Activated CD4-positive, alpha-beta T cell treated with anti-CD3 and anti-CD28 coated beads for 4 hours (primary cell): ENCODE results near the gene NONO.
A peak's percentile ranks its signal among the peaks of the same experiment; 100 is the strongest.
"Not testable (repeated sequence)": the region's sequence is repeated elsewhere in the genome, so short reads cannot be mapped to it uniquely, and the experiment has no call there.

Experiments
- DNase-seq, 2 donors: peaks; one replicate each; pipeline ENCODE4 v3.0.0-alpha.2; 2020

The NONO gene, protein sequence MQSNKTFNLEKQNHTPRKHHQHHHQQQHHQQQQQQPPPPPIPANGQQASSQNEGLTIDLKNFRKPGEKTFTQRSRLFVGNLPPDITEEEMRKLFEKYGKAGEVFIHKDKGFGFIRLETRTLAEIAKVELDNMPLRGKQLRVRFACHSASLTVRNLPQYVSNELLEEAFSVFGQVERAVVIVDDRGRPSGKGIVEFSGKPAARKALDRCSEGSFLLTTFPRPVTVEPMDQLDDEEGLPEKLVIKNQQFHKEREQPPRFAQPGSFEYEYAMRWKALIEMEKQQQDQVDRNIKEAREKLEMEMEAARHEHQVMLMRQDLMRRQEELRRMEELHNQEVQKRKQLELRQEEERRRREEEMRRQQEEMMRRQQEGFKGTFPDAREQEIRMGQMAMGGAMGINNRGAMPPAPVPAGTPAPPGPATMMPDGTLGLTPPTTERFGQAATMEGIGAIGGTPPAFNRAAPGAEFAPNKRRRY

DNA sequence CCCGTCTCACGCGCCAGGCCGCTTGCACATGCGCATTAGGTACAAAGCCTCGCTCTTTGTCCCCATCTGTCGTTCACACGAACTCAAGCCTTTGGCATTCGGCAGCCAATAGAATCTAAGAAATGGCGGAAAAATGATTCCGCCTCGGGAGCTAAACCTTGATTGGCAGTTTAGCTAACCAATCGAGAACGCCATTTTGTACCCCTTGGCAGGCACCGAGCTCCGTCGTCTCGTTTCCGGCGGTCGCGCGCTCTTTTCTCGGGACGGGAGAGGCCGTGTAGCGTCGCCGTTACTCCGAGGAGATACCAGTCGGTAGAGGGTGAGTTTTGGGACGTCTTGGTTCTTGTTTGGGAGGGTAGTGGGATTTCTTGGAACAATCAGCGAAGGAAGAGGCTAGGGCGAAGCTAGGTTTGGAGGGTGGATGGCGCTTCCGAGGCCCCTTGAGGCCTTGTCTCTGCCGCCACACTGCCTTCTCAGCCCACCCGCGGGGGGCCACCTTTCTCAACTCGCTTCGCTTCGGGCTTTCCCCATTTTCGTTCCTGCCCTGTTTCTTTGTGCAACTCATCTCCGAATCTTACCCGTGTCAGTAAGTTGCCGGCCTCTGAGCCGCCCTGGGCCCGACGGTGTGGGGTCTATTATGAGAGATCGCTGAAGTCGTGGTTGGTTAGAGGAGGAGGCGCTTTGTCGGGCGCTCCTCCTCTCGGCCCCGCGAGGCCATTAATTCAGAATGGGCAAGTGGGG, at the start of gene NONO:
Gene NONO, plus strand, starts transcription at position 233 of the 741 bp plus-strand sequence. CDS start 7,003 bp downstream, outside the sequence.
- peak; percentile 80 to 84 for DNase-seq

DNA sequence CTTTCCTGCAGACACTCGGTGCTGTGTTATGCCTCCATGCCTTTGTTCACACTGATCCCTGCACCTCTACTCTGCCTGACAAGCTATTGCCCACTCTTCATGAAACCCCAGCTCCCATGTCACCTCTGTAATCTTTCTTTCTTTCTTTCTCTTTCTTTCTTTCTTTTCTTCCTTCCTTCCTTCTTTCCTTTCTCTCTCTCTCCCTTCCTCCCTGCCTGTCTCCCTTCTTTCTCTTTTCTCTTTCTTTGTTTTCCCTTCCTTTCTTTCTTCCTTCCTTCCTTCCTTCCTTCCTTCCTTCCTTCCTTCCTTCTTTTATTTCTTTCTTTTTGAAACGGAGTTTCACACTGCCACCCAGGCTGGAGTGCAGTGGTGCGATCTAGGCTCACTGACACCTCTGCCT, 48.0 kb upstream of the NONO start:
- DNase-seq, result no peak

DNA sequence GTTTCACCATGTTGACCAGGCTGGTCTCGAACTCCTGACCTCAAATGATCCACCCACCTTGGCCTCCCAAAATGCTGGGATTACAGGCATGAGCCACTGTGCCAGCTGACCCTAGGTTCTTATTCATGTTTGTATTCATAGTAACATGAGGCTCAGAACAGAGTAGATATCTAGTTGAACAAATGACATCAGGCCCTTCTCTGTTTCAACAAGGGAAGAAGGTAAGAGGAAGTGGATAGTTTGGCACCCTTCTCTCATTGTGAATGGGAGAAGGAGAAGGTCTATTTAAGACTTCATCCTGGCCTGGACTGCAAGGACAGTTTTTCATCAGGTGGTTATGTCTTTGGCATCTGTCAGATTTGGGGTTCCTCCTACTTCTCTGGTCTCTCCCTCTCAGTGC, 46.6 kb upstream of the NONO start:
- no peak for DNase-seq

DNA sequence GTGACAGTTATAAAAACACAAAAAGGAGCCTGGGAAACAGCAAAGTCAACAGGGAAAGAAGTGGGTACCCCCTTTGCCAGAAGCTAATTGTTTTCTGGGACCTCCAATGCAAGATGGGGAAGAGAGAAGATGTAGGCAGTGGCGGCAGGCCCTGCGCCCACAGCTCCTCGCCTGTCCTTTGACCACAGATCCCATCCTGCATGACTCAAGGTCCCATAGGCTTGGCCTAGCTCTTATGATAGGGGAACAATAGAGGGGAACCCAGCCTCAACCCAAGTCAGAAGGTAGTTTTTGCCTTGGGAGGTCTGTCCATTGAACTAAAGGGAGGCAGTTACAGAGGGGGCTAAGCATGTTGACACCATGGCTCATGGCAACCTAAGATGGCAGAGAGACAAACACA, 43.7 kb upstream of the NONO start:
- DNase-seq, result no peak

DNA sequence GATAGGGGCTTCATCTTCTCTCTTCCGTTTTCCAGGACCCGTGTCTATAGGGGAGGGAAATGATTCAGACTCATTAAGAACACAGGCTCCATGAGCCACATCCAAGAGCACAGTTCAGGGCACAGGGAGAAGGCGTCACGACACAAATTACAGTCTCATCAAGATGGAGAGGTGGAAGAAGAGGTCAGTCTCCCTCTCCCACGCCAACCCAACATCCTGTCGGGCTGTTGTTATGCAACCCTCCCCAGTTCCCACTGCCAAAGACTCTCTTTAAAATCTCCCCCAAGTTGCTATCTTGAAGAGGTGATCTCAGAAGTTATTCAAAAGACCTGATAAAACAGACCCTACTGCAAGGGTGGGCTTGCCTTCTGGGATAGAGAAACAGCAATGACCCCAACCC, 42.1 kb upstream of the NONO start:
- no peak for DNase-seq

DNA sequence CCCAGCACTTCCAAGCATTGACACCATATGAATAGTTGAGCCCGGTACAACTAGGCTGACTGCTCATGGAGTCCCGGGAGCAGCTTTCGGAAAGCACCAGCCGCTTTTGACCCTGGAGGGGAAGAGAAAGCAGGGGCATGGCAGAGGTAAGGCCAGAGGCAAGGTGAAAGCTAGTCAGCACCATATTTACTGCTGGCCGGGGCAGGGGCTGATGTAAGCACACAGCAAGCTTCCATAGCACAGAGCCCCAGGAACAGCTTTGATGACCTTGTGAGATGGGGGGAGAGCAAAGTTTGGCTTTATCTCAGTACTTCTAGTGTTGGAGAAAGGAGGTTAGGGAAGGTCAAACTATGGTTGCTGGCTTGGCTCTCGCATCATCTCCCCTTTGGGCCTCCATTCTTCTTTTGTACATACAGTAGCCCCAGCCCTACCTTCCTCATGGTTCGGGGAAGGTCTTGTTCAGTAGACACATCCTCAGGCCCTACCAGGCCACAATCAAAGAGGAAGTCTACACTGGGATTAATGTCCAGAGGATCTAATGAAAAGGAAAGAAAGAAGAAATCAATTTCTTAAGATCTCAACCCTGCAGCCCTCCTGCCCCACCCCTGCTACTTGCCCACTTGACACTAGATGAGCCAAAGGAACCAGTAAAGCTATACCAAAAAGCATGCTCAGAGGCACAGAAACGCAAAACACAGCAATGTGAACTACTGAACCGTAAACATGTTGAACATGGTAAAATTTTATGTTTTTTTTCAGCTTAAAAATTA, 38.9 kb upstream of the NONO start:
- no peak for DNase-seq

DNA sequence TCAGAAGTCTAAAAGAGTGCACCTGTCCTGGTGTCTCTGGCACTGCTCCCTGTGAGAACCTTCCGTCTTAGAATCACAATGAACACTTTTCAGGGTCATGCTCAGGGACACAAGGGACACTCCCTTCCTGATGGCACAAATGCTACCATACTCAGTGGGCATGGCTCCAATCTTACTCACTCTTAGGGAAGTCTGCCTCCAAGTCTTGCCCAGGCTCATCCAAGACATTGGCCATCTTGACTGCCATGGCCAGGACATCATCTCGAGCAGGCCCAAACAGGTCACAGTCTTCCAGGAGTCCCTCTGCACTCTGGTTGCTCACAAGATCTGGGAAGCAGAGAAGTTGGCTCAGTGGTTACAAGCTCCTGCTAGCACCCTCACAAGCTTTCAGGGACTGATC, 38.3 kb upstream of the NONO start:
- no peak for DNase-seq

DNA sequence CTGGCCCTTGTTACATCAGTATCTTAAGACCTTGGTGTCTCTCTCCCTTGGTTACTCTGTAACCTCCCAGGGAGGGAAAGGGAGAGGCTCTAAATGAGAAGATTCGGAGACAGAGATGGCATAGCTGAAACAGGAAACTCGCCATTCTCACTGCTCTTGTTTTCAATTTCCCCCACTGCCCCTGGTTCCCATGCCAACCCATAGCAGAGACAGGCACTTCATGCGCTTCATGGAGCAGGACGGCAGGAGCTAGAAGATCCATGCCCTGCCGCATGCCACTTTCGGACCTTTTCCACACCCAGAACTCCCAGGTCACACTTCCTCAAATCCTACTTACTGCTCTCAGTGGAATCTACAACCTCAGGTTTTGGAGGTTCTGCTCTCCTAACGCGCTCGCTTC, 32.6 kb upstream of the NONO start:
- no peak for DNase-seq

DNA sequence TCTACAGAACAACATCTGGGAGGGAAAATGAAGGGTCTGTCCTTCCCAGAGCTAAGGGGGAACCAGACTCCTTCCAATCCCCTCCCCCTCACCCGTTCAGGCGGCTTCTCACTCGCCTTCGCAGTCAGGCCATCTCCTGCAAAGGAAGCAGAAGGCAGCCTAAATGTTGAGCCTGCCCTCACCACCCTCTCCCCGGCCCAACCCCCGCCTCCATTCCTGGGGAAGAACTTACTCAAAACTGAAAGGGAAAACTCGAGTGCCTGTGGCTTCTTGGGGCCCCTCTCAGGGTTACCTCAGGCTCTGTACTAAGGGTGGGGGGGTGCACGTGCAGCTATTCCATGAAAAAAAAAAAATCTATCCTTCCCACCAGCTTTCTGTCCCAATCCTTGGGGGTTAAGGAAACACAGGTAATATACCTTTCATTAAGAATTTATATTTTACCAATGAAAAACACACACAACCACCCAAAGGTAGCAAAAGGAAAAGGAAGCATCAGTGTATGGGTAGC, 31.9 kb upstream of the NONO start:
- no peak for DNase-seq

DNA sequence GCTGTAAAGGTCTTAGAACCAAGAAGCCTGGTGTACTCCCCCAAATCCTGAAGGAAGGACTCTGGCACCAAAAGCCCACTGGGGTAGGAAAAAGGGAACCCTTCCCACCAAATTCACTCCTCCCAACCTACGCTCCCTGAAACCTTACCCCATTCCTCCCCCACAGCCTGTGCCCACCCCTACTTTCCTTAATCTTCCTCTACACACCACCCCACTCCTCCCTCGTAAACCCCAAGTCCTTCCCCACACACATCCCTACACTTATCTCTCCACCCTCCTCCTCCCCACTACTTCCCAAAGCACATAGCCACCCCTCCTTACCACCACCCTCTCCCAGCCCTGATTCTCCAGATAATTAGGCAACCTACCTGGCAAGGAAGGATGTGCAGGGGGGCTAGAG, 31.2 kb upstream of the NONO start:
- no peak for DNase-seq

DNA sequence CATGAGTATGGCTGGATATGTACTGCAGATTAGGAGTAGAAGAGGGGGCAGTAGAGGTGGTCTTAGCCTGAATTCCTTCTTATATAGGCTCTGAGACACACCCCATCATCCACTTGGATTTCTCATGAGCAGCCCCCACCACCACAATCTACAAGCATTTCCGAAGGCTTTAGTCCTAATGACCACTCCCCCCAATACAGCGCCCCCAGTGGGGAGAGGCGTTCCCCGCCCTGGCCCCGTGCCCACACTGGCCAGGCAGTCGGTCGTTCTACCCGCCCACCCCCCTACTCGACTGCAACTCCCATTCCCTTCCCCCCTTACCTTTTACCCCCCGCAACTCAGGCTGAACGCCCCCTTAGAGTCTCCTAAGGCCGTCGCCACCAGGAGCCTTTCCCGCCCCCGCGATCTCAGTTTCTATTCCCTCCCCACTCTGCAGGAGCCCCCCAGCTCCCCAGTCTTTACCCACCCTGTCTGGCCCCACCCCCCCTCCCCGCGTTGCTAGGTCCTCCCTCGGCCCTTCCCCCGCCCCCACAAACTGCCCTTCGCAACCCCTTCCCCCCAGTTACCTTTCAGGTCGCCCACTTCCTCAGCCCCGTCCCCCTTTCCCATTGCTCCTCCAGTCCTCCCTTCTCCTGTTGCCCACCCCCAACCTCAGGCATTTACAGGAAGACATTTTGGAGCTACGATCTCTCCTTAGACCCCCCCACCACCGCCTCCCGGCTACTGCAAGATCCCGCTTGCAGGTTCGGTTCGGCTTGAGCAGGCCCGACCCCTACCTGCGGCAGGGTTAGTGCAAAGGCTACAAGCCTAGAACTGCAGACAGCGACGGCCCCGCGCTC, 30.0 kb upstream of the NONO start:
- DNase-seq, result peak; percentile 9 to 15

DNA sequence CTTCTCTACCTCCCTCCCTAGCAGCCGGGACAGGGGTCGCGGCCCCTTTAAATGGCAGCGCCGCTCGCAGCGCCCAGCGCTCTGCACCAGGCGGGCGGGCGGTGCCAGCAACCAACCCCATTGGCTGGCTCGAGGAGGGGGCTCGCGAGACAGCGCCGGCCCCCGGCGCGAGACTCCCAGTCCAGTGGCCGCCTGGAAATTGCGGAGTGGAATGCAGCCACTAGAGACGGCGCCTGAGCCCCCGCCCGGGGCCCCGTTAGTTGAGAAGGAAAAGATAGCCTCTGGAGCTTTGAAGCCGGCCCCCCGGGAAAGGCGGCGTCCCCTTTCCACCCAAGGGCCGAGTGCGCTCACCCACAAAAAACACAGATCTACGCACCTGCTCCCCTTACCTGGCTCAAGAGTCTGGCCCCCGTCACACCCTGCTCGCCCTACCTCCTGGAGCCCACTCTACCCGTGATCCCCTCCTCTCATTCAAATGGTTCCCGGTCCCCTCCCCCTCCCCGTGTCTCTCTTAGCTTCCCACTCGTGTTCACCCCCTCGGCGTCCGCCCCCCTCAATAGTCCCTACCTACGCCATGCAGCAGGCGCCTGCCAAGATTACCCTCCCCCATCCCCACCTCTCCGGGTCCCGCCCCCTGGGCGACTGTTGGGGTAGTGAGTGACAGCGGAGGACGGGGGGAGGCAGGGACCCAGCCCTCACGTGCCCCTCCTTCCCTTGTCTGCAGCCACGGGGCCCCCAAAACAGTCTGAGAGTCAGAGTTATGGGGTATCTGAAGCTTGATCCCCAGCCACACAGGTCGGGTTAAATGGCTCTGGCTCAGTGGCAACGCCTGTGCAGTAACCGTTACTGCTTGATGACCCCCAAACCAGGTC, 29.1 kb upstream of the NONO start, which contains the start of gene ZMYM3:
Gene ZMYM3, minus strand, starts transcription at position 49 of the 872 bp plus-strand sequence. CDS start 885 bp downstream, outside the sequence.
- DNase-seq, result peak; percentile 63 to 67

DNA sequence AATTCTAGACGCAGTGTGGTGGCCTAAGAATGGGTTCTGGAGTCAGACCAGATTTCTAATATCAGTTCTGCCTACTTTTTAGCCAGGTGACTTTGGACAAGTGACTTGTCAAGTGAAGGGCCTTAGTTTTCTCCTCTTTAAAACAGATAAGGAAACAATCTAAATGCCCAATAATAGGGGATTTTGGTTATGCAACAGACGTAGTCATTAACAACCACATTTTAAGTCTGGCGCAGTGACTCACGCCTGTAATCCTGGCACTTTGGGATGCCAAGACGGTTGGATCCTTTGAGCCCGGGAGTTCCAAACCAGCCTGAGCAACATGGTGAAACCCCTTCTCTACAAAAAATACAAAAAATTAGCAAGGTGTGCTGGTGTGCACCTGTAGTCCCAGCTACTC, 27.4 kb upstream of the NONO start:
- no peak for DNase-seq

DNA sequence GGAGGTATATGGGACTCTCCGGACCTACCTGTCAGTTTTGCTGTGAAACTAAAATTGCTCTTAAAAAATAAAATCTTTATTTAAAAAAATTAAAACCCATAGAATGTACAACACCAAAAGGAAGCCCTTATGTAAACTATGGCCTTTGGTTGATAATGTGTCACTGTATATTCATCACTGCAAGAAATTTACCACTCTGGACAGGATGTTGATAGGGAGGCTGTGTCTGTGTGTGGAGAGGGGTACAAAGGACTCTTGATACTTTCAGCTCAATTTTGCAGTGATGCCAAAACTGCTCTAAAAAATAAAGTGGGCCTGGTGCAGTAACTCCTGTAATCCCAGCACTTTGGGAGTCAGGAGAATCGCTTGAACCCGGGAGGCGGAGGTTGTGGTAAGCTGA, 26.6 kb upstream of the NONO start:
- no peak for DNase-seq

DNA sequence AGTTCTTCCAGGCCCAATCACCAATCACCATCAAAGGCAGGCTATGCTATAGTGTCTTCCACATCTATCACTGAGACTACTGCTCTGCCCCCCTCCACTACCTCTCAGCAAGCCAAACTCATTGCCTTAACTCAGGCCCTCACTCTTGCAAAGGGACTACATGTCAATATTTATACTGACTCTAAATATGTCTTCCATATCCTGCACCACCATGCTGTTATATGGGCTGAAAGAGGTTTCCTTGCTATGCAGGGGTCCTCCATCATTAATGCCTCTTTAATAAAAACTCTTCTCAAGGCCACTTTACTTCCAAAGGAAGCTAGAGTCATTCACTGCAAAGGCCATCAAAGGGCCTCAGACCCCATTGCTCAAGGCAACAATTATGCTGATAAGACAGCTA, 14.8 kb upstream of the NONO start:
- not testable (repeated sequence) for DNase-seq

DNA sequence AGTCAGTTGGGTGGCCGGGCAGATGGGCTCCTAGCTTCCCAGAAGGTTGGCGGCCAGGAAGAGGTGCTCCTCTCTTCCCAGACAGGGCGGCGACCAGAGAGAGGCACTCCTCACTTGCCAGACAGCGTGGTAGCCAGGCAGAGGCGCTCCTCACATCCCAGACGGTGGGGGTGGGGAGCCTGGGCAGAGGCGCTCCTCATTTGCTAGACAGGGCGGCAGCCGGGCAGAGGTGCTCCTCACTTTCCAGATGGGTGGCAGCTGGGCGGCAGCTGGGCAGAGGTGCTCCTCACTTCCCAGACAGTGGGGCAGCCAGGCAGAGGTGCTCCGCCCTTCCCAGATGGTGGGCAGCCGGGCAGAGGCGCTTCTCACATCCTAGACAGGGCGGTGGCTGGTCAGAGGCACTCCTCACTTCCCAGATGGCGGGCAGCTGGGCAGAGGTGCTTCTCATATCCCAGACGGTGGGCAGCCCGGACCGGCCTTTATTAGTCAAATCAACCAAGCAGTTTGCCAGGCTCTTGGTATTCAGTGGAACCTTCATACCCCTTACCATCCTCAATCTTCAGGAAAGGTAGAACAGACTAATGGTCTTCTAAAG, 13.5 kb upstream of the NONO start:
- no peak for DNase-seq

DNA sequence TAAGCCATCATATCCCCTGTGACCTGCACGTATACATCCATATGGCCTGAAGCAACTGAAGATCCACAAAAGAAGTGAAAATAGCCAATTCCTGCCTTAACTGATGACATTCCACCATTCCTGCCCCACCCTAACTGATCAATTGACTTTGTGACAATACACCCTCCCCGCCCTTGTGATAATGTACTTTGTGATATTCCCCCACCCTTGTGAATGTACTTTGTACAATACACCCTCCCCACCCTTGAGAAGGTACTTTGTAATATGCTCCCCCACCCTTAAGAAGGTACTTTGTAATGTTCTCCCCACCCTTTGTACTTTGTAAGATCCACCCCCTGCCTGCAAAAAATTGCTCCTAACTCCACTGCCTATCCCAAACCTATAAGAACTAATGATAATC, 11.1 kb upstream of the NONO start:
- not testable (repeated sequence) for DNase-seq

DNA sequence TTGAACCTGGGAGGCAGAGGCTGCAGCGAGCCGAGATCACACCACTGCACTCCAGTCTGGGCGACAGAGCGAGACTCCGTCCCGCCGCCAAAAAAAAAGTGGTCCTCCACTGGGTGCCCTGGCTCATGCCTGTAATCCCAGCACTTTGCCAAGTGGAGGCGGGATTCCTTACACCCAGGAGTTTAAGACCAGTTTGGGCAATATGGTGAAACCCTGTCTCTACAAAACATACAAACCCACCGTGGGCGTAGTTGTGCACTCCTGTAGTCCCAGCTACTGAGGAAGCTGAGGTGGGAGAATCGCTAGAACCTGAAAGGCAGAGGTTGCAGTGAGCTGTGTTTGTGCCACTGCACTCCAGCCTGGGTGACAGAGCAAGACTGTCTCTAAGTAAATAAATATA, 2.1 kb upstream of the NONO start:
- not testable (repeated sequence) for DNase-seq

DNA sequence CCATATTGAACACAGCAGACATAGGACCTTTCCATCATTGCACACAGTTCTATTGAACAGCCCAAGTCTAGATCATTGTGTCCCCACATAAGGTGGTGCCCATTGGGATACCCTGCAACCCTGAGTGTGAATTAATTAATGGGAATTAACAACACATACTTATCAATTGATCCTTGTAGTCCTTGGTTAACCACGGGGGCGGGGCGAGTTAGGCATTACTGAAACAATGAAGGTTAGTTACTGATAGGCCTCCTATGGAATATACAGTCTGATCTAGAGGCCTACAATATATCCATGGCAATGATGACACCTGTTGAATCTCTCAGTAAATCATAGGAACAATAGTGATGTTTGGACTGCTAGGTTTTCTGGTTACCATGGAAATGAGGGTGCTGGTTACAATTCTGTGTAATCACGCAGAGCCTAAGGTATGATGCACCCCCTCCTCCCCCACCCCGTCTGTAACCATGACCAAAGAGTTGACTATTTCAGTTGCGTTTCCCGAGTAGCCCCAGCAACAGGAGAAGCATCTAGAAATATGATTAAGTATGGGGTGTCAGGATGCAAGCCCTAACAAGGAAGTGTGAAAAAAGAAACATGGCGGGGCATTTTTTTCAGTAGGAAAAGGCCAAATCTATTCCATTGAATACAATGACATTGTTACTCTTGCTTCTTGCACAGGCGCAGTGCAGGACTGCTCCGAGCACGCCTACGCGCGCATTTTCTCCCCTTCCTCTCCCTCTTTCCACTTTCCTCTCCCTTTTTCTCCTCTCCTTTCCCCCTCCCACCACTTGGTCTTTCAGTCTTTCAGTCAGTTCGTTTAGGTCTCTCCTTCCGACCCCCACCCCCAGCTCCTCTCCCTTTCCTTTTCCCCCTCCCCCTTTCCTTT, 677 bp upstream of the NONO start:
- DNase-seq, result peak; percentile 32 to 41

DNA sequence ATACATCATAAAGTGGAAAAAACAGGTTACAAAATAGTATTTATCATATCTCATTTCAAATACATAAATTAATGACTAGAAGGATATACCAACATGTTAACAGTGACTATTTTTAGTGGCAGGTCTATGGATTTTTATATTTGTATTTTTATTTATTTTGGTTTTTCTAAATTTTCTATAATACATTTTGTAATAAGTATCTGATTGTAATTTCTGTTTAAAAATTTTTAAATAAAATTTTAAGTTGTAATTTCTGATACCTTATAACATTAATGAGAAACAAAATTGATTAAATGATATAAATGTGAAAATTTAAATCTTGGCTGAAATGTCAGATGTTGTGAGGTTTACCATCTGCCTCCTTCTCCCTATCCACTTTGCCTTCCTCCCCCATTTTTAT, 2.5 kb downstream of the NONO start:
- DNase-seq, result no peak
